ENCODE measurements around the gene ISOC2.
A peak's percentile ranks its signal among the peaks of the same experiment; 100 is the strongest.

The ISOC2 gene

DNA sequence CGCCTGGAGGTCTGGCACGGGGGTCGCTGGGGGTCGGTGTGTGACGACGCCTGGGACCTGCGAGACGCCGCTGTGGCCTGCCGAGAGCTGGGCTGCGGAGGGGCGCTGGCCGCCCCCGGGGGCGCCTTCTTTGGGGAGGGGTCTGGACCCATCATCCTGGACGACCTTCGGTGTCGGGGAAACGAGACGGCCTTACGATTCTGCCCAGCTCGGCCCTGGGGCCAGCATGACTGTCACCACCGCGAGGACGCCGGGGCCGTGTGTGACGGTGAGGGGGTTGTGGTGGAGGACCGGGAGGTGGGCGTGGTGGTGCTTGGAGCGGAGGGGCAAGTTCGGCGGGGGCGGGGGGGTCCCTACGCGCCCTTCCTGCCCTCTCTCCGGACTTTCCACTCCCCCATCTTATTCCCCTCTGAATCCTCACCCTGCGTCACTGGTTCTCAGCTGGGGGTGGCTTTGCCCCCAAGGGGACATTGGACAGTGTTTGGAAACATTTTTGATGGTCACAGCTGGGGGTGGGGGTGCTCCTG is 32.3 kb upstream of the ISOC2 start:
- FAIRE-seq (no peak), DNase-seq (ENCODE audit: insufficient read length, low spot score) (no peak)
- TF ChIP-seq POLR2A (IDR thresholded peaks at IDR 0.05; ENCODE audit: low read depth, low read length), result no peak

DNA sequence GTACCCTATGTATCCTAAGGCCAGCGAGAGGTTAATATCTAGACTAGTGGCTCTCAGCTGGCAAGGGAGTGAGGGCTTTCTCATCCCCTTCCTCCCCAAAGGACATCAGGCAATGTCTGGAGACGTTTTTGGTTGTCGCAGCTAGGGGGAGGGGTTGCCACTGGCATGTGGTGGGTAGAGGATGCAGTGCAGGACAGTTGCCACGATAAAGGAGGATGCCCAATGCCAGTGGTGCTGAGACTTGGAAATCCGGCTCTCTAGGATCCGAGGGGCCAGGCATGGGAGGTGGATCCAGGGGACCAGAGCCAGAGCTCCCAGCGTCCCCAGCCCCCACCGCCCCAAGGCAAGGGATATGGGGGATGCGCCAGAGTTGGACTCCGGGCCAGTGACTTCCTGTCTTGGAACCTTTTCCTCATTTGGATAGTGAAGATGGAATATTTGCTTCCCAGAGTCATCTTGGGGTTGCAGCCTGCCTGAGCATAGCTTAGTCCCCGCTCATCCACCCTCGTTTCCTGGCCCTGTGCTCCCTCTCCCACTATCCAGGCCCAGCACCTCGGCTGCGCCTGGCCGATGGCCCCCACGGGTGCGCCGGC is 31.7 kb upstream of the ISOC2 start:
- TF ChIP-seq POLR2A (IDR thresholded peaks at IDR 0.05; ENCODE audit: low read depth, low read length), result no peak
- no peak for DNase-seq (ENCODE audit: insufficient read length, low spot score)

DNA sequence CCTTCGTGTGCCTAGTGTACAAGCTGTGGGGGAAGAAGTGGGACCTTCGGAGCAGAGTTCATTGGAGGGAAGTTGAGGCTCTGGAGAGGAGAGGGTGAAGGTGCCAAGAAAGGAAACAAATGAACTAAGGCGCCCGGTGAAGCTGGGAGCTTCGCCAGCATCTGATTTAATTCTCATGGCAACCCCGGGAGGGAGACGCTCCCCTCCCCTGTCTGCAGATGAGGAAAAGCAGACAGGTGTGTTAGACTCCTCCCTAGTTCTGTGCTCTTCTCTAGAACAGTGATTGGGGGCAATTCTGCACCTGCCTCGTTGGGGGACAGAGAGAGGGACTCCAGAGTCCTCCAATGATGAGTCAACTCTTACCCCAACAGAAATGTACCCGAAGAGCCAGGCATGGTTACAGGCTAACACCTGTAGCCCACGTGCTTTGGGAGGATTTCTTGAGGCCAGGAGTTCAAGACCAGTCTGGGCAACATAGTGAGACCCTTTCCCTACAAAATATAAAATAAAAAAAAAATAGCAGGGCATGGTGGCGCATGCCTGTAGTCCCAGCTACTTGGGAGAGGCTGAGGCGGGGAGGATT is 31.0 kb upstream of the ISOC2 start:
- FAIRE-seq (no peak), DNase-seq (ENCODE audit: insufficient read length, low spot score) (no peak)
- no peak for TF ChIP-seq POLR2A (IDR thresholded peaks at IDR 0.05; ENCODE audit: low read depth, low read length)

More for the DNA sequence above, 31.7 kb upstream of the ISOC2 start:
- FAIRE-seq, result no peak

DNA sequence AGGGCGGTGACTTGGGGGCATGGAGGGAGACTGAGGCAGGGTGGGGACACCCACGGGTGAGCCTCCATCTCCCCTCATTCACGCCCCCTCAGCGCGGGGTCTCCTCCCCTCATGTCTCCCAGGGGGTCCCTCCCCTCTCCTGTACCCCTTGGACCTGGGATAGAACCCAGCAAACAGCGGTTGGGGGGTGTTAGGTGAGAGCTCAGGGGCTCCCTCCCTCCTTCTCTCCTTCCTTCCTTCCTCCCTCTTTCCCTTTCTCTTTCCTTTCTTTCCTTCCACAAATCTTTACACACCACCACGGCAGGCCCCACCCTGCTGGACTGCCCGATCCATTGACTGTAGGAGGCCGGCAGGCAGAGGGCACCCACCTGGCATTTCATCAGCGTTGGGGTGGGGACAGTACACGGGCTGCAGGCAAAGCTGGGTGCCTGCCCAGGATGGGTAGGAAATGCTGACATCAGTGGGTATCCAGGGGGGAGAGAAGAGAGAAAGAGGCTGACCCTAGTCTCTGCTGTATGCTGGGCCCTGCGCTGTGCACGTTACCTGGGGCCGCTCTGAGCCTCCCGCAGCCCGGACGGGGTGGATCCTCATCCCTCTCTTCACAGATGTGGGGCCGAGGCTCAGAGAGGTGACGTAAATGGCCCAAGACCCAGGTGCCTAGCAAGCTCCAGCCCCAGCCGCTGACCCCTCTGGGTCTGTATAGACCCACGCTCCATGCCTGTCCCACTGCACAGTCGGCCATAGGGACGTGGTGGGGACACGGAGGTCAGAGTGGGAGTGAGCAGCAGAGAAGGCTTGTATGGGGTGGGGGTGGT is 30.3 kb upstream of the ISOC2 start:
- FAIRE-seq, result no peak
- TF ChIP-seq POLR2A (IDR thresholded peaks at IDR 0.05; ENCODE audit: low read depth, low read length), result no peak
- DNase-seq (ENCODE audit: insufficient read length, low spot score), result no peak

DNA sequence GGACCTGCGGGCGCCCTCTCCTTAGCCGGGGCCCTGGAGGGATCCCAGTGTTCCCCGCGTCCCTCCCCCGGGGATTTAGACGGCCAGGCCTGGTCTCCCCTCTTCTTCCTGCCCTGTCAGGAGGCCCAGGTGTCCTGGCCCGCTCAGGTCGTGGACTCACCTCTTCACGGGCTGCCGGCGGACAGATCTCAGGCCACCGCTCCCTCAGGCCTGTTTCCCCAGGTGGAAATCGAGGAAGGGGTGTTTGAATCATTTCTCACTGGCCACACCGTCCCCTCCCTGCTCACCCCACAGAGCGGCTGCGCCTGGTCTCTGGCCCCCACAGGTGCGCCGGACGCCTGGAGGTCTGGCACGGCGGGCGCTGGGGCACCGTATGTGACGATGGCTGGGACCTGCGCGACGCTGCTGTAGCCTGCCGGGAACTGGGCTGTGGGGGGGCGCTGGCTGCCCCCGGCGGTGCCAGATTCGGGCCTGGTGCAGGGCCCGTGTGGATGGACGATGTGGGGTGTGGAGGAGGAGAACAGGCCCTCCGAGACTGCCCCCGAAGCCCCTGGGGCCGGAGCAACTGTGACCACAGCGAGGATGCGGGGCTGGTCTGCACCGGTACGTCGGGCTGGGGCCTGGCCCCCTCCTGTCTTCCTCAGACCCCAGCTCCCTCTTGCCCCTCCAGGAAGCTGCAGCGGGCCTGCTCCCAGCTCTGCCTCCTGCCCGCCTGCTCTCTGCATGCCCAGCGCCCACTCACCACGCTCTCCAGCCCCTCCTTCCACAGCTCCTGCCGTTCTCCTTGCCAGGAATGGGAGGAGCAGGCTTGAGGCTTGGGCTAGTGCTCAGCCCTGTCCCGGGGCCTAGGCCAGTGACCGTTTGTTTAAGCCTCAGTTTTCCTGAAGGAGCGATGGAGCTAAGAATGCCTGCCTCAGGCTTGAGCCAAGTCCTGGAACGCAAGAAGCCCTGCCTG is 29.3 kb upstream of the ISOC2 start:
- DNase-seq (ENCODE audit: insufficient read length, low spot score) (no peak), FAIRE-seq (no peak)
- TF ChIP-seq POLR2A (IDR thresholded peaks at IDR 0.05; ENCODE audit: low read depth, low read length), result no peak

DNA sequence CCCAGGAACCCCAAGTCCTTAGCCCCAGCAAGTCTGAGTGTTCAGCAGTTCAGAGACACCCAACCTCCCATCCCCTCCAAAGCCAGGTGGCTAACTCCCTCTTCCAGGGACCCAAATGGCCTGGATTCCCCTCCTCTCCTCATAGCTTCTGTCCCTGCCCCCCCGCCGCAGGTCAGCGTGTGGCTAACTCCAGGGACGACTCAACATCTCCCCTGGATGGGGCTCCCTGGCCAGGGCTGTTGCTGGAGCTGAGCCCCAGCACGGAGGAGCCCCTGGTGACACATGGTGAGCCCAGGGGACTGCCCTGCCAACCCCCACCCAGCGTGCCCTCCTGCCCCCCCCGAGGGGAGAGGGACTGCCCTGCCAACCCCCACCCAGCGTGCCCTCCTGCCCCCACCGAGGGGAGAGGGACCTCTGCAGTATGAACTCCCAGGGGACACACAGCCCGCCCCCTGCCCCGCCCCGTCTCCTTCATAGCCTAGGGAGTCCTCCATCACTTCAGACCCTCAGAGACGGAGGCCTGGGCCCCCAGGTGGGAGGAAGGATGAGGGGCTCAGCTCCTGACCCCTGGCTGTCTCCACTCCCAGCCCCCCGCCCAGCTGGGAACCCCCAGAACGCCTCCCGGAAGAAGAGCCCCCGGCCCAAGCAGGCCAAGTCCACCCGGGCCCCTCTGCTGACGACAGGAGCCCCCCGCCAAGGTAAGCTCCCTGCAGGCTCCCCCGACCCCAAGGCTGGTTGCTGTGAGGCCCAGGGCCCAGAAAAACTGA is 28.5 kb upstream of the ISOC2 start:
- FAIRE-seq (no peak), DNase-seq (ENCODE audit: insufficient read length, low spot score) (no peak)
- 0 out of 2 replicates have a peak, but pooled peaks have one; percentile 16 for TF ChIP-seq POLR2A (IDR thresholded peaks at IDR 0.05; ENCODE audit: low read depth, low read length)

DNA sequence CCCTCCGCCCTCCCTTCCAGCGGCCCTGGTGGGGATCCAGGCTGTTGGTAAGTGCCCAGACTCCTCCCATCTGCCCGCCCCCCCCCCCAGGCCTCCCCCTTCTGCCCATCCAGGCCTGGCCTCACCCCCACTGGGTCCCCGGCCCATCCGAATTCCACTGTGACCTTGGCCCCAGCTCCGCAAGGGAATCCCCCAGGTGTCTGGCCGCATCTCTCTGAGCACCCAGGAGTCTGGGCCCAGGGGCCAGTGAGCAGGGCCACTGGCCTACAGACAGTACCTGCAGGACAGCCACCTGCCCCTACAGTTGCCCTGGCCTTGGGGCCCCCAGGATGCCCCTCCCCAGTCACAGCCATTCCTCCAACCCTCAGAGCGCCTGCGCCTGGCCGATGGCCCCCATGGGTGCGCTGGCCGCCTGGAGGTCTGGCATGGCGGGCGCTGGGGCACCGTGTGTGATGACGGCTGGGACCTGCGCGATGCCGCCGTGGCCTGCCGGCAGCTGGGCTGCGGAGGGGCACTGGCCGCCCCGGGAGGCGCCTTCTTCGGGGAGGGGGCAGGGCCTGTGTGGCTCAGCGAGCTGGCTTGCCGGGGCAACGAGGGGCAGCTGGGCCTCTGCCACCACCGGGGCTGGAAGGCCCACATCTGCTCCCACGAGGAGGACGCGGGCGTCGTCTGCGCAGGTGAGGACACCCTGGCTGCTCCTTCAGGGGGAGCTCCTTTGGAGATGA is 27.7 kb upstream of the ISOC2 start:
- TF ChIP-seq POLR2A (IDR thresholded peaks at IDR 0.05; ENCODE audit: low read depth, low read length), result no peak
- FAIRE-seq, result no peak
- no peak for DNase-seq (ENCODE audit: insufficient read length, low spot score)

DNA sequence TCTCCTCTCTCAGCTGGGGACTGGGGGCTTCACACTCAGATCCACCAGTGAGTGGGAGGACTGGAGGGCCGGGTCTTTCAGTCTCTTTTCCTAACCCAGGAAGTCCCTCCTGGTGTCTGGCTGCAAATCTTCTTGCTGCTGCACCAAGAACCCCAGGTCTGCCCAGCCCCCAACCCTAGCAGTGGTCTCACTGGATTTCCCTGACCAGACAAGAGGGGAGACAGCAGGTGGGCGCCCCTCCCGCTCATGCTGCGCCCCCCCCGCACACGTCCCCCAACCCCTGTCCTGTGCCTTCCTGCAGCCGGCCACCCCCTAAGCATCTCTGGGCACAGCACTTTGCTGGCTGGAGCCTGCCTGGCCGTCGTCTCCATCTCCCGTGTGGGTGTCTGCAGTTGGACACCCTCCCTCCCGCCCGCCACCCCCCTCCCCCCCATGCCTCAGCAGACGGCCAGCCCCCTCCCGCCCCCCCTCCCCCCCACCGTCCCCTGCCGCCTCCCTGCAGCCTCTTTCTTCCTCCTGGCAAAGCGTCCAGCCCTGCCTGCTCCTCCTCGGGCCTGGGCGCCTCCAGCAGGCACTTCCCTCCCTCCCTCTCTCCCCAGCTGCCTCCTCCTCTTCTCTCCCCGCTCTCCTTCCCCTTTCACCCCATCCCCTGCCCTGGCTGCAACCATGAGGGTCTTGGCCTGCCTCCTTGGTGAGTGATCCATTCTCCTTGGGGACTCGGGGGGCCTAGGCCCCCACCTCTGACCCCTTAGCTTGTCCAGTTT is 26.7 kb upstream of the ISOC2 start, which contains the start of gene SSC5D:
SSC5D (plus strand) TSS at position 513 of the 764 bp plus-strand sequence; CDS start at position 667, 154 bp downstream.
- no peak for FAIRE-seq
- DNase-seq (ENCODE audit: insufficient read length, low spot score), result peak; percentile 92
- TF ChIP-seq POLR2A (IDR thresholded peaks at IDR 0.05; ENCODE audit: low read depth, low read length), result peak; percentile 38

DNA sequence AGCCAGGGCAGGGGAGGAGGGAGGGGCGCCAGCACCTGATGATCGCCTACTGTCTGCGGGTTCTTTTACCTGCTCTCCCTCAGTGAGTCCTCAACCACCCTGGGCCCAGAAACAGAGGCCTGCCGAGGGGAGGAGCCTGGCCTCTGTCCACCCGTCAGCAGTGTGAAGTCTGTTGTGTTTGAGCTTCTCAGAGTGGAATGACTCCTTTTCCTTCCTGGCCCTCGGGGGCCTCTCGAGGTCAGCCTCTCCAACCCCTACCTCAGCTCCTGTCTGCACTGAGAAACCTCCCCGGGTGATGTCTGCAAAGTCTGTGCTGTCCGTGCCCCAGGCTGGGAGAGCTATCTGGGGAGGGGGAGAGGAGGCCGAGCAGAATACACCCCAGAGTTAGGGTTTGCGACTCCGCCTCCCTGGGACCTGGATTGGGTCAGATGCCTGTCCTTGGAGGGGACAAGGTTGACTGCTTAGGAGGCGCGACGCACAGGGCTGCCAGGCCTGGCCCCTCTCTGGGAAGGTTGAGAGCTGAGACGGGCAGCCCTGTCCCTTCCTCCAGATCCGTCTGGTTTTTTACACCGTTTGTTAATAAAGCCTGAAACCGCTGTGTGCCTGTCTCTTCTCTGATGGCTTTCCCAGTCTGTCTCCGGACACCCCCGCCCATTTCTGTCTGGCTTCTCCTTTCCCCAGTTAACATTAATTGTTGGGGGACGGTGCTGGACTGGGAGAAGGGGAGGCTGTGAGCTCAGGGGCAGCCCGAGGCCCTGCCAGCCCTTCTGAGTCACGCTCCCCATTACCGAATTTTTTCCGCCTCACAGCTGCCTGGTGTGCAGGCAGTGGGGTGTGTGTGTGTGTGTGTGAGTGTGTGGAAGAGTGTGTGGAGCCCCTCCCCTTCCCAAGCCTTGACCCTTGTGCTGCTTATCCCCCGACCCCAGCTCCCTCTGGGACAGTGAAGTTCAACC is 25.8 kb upstream of the ISOC2 start:
- FAIRE-seq (peak; percentile 52), DNase-seq (ENCODE audit: insufficient read length, low spot score) (peak; percentile 100)
- TF ChIP-seq POLR2A (IDR thresholded peaks at IDR 0.05; ENCODE audit: low read depth, low read length), result 0 out of 2 replicates have a peak, but pooled peaks have one; percentile 17
